WI38 (cell line): ENCODE data around the gene KHK.

ENCODE experiments used
- H3K4me3 ChIP-seq: 2 replicates; pipeline ENCODE4 v1.5.1; 2011; ENCODE audit warnings: low read depth, mild to moderate bottlenecking, control low read depth, low read length
- TF ChIP-seq, protein P1 (sequence below): IDR thresholded peaks from 2 replicates; pipeline ENCODE4 v1.5.1; 2012; ENCODE audit warnings: low read depth, mild to moderate bottlenecking, control low read depth, low read length

KHK gene

DNA sequence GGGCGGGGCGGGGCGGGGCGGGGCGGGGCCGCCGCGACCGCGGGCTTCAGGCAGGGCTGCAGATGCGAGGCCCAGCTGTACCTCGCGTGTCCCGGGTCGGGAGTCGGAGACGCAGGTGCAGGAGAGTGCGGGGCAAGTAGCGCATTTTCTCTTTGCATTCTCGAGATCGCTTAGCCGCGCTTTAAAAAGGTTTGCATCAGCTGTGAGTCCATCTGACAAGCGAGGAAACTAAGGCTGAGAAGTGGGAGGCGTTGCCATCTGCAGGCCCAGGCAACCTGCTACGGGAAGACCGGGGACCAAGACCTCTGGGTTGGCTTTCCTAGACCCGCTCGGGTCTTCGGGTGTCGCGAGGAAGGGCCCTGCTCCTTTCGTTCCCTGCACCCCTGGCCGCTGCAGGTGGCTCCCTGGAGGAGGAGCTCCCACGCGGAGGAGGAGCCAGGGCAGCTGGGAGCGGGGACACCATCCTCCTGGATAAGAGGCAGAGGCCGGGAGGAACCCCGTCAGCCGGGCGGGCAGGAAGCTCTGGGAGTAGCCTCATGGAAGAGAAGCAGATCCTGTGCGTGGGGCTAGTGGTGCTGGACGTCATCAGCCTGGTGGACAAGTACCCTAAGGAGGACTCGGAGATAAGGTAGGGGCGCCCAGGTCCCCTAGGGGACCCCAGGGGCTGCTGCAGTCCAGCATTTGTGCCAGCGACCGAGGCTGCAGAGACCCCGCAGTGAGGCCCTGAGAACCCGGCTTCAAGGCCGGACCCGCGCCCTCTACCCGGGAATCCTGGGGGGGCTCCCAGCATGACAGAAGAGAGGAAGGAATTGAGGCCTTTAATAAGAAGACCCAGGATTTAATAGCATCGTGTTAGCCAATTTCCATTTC is at the start of gene KHK:
TSS of gene KHK (plus strand) at position 49 of the 870 bp plus-strand sequence. CDS start at position 537, 488 bp downstream.
- TF ChIP-seq, protein P1, sequence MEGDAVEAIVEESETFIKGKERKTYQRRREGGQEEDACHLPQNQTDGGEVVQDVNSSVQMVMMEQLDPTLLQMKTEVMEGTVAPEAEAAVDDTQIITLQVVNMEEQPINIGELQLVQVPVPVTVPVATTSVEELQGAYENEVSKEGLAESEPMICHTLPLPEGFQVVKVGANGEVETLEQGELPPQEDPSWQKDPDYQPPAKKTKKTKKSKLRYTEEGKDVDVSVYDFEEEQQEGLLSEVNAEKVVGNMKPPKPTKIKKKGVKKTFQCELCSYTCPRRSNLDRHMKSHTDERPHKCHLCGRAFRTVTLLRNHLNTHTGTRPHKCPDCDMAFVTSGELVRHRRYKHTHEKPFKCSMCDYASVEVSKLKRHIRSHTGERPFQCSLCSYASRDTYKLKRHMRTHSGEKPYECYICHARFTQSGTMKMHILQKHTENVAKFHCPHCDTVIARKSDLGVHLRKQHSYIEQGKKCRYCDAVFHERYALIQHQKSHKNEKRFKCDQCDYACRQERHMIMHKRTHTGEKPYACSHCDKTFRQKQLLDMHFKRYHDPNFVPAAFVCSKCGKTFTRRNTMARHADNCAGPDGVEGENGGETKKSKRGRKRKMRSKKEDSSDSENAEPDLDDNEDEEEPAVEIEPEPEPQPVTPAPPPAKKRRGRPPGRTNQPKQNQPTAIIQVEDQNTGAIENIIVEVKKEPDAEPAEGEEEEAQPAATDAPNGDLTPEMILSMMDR: no peak
- H3K4me3 ChIP-seq: peak within 1 kb of the TSS; percentile 51

DNA sequence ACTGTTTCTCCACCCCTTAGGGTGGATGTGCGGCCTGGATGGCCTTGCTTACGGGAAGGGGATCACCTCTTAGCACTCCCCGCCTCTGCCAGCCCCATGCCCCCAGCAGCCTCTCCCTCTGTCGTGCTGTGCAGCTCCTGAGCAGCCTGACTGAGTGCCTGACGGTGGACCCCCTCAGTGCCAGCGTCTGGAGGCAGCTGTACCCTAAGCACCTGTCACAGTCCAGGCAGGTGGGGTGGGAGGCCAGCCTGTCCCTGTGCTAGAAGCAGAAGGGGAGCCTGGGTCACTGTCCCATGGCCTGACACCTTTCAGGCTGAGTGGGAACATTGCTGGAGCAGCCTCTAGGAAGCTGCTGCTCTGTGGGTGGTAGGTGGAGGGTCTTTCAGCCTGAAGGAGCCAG is 48.6 kb upstream of the KHK start:
- H3K4me3 ChIP-seq: no peak overlapping the region
- TF ChIP-seq, protein P1: no peak

DNA sequence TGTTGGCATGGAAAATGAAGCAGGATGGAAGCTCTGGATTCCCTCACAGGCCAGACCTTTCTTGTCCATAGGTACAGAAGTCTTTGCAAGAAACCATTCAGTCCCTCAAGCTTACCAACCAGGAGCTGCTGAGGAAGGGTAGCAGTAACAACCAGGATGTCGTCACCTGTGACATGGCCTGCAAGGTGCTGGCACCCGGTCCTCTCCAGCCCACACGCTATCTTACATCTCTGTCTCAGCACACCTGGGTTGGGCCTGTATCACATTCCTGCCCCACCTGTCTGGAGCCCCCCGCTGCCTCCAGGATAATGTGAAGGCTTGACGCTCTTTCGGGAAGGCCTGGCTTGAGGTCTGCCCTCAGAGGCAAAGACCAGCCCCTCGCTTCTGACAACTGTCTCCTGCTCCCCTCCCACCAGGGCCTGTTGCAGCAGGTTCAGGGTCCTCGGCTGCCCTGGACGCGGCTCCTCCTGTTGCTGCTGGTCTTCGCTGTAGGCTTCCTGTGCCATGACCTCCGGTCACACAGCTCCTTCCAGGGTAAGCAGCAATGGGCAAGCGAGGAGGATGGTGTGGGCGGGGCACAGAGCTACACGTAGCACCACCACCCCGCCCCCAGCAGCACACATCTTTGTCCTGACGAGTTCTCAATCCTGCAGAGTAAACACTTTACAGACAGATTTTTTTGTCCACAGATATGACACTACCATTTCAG is 47.8 kb upstream of the KHK start:
- TF ChIP-seq, protein P1: no peak
- no peak overlapping the region for H3K4me3 ChIP-seq

DNA sequence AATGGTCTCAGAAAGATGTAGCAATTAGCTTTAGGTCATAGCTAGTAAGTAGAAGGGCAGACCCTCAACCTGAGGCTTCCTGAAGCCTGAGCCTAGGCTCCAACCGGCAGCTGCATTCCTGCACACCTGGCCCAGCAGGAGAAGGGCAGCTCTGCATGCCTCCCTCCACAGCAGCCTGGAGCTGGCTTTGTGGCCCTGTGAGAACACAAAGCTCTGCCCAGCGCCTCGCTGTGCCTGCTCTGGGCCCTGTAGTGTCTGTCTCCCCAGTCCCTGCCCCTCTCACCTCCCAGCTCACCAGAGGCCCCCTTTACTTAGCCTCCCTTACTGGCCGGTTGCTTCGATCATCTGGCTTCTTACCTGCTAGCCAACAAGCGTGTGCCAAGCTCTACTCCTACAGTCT is 47.1 kb upstream of the KHK start:
- H3K4me3 ChIP-seq: no peak overlapping the region
- TF ChIP-seq, protein P1: no peak

DNA sequence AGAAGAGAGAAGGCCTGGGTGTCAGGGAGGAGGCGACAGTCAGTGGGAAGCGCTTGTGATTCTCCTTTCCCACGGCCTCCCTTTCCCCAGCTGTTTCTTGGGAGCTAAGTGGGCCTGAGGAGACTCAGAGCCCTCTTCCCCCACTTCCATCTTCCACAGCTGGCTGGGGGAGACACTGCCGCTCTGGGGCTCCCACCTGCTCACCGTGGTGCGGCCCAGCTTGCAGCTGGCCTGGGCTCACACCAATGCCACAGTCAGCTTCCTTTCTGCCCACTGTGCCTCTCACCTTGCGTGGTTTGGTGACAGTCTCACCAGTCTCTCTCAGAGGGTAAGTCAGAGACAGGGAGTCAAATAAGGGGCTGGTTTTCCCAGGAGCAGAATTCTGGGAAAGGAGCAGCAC is 46.7 kb upstream of the KHK start:
- TF ChIP-seq, protein P1: no peak
- no peak overlapping the region for H3K4me3 ChIP-seq

DNA sequence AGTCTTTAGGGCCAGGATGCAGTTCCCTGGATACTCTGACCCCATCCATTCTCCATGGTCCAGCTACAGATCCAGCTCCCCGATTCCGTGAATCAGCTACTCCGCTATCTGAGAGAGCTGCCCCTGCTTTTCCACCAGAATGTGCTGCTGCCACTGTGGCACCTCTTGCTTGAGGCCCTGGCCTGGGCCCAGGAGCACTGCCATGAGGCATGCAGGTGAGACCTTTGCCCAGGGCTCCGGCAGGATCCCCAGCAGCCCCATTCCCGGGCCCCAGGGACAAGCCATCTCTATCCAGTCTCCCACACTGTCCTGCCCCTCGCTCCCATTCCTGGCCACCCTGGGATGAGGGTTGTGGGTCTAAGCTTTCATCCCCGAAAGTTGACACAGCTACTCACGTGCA is 46.3 kb upstream of the KHK start:
- H3K4me3 ChIP-seq: no peak overlapping the region
- TF ChIP-seq, protein P1: no peak

DNA sequence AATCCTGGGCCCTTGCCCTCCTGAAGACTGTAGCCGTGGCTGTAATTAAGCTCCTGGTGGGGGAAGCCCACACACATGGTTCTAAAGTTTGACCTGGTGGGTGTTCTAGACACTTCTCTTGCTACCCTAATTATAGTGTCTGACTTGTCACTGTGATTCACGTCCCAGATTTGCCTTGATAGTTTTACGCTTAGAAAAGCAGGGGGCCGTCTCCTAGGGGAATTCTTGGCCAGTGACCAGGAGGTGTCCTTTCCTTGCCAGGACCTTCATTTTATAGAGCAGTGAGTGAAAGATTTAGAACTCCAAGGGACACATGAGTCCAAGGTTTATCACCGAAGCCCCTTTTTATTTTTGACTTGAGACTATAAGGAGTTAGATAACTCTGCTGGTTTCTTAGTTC is 44.8 kb upstream of the KHK start:
- no peak overlapping the region for H3K4me3 ChIP-seq
- TF ChIP-seq, protein P1: no peak
